HG03135 (cell line): ENCODE data around the gene ADAMTSL4.
"Not testable (repeated sequence)": the region's sequence is repeated elsewhere in the genome, so short reads cannot be mapped to it uniquely, and the experiment has no call there.

Experiments used
- ATAC-seq: cut with Tn5 transposase; IDR thresholded peaks from one replicate; pipeline ENCODE4 v1.9.1; 2021; ENCODE audit warnings: mild to moderate bottlenecking, moderate library complexity; ENCODE audit not compliant: unreplicated experiment

Gene ADAMTSL4

GRCh38 chr1:150554086-150554452 lies 4.9 kb downstream of the ADAMTSL4 start:
- no peak for ATAC-seq

- ATAC-seq, result no peak
Measured at GRCh38 chr1:150555198-150555970, 6.2 kb downstream of the ADAMTSL4 start.

- no peak for ATAC-seq
Measured at GRCh38 chr1:150555971-150556865, 7.0 kb downstream of the ADAMTSL4 start.

- no peak for ATAC-seq
Measured at GRCh38 chr1:150557065-150557600, 7.9 kb downstream of the ADAMTSL4 start.

GRCh38 chr1:150557813-150558212 lies 8.6 kb downstream of the ADAMTSL4 start:
- ATAC-seq, result no peak

GRCh38 chr1:150558303-150558704 lies 9.1 kb downstream of the ADAMTSL4 start:
- no peak for ATAC-seq

- ATAC-seq, result no peak
Measured at GRCh38 chr1:150558761-150559655, 9.8 kb downstream of the ADAMTSL4 start.

- ATAC-seq, result no peak
Measured at GRCh38 chr1:150559656-150560010, 10.4 kb downstream of the ADAMTSL4 start.

- ATAC-seq, result no peak
Measured at GRCh38 chr1:150560011-150560438, 10.8 kb downstream of the ADAMTSL4 start.

- peak; percentile 35 for ATAC-seq
Measured at GRCh38 chr1:150560576-150561253, 11.5 kb downstream of the ADAMTSL4 start.

GRCh38 chr1:150561254-150561973 lies 12.2 kb downstream of the ADAMTSL4 start:
- peak; percentile 6 for ATAC-seq

- no peak for ATAC-seq
Measured at GRCh38 chr1:150561974-150562445, 12.8 kb downstream of the ADAMTSL4 start.

- ATAC-seq, result peak; percentile 37
Measured at GRCh38 chr1:150562446-150563339, 13.5 kb downstream of the ADAMTSL4 start.

- no peak for ATAC-seq
Measured at GRCh38 chr1:150563340-150564038, 14.3 kb downstream of the ADAMTSL4 start.

GRCh38 chr1:150564051-150564991 lies 15.1 kb downstream of the ADAMTSL4 start:
- ATAC-seq, result no peak

GRCh38 chr1:150565240-150565991 lies 16.2 kb downstream of the ADAMTSL4 start:
- not testable (repeated sequence) for ATAC-seq
